GM21529 (cell line): Measurements from ENCODE around the gene TIAM1.
"Not testable (repeated sequence)": the region's sequence is repeated elsewhere in the genome, so short reads cannot be mapped to it uniquely, and the experiment has no call there.

Source experiments
- ATAC-seq: cut with Tn5 transposase; IDR thresholded peaks from one replicate; pipeline ENCODE4 v1.9.1; 2021; ENCODE audit not compliant: unreplicated experiment

The TIAM1 gene

GRCh38 chr21:31260790-31261189, 83.3 kb downstream of the TIAM1 start:
- ATAC-seq: no peak

GRCh38 chr21:31258073-31258472, 86.0 kb downstream of the TIAM1 start:
- ATAC-seq: no peak

- ATAC-seq: no peak
These were observed 86.8 kb downstream of the TIAM1 start for GRCh38 chr21:31257265-31257664.

GRCh38 chr21:31255896-31256295, 88.2 kb downstream of the TIAM1 start:
- ATAC-seq: no peak

GRCh38 chr21:31255036-31255435, 89.0 kb downstream of the TIAM1 start:
- ATAC-seq: no peak

GRCh38 chr21:31254131-31254530, 89.9 kb downstream of the TIAM1 start:
- no peak for ATAC-seq

GRCh38 chr21:31253684-31254083, 90.4 kb downstream of the TIAM1 start:
- ATAC-seq: no peak

GRCh38 chr21:31252611-31253010, 91.5 kb downstream of the TIAM1 start:
- ATAC-seq: no peak

- ATAC-seq: no peak
These were observed 92.0 kb downstream of the TIAM1 start for GRCh38 chr21:31252091-31252490.

GRCh38 chr21:31251686-31252085, 92.4 kb downstream of the TIAM1 start:
- ATAC-seq: no peak

- no peak for ATAC-seq
These were observed 95.5 kb downstream of the TIAM1 start for GRCh38 chr21:31248598-31248997.

- ATAC-seq: no peak
These were observed 100.5 kb downstream of the TIAM1 start for GRCh38 chr21:31243611-31244010.

GRCh38 chr21:31236528-31236927, 107.5 kb downstream of the TIAM1 start:
- ATAC-seq: no peak

- no peak for ATAC-seq
These were observed 108.2 kb downstream of the TIAM1 start for GRCh38 chr21:31235671-31236450.

GRCh38 chr21:31234936-31235335, 109.1 kb downstream of the TIAM1 start:
- no peak for ATAC-seq

GRCh38 chr21:31233711-31234110, 110.3 kb downstream of the TIAM1 start:
- no peak for ATAC-seq

- no peak for ATAC-seq
These were observed 111.7 kb downstream of the TIAM1 start for GRCh38 chr21:31232344-31232743.

- ATAC-seq: no peak
These were observed 113.1 kb downstream of the TIAM1 start for GRCh38 chr21:31230937-31231336.

GRCh38 chr21:31228723-31229122, 115.3 kb downstream of the TIAM1 start:
- ATAC-seq: not testable (repeated sequence)

- ATAC-seq: no peak
These were observed 118.3 kb downstream of the TIAM1 start for GRCh38 chr21:31225713-31226112.

GRCh38 chr21:31222142-31222541, 121.9 kb downstream of the TIAM1 start:
- ATAC-seq: no peak

- ATAC-seq: no peak
These were observed 123.0 kb downstream of the TIAM1 start for GRCh38 chr21:31221043-31221442.

- ATAC-seq: no peak
These were observed 123.5 kb downstream of the TIAM1 start for GRCh38 chr21:31220575-31220974.
